H9 (cell line): Measurements from ENCODE around the gene STON2. TPM values are rescaled to one million over a fixed set of nuclear protein-coding genes. Genes with fewer than 3 reads are reported as not detected.

Source experiments
- DNase-seq: peaks from one replicate; pipeline ENCODE4 v3.0.0-alpha.2; 2017
- H2AFZ ChIP-seq: one replicate; pipeline ENCODE4 v1.6.1; 2013; ENCODE audit warnings: mild to moderate bottlenecking, low read length, control low read depth, moderate library complexity
- H2AK5ac ChIP-seq: 2 replicates; pipeline ENCODE4 v1.6.1; 2013; ENCODE audit warnings: low read length, control low read depth, mixed read lengths; ENCODE audit not compliant: insufficient read length
- H2BK120ac ChIP-seq: one replicate; pipeline ENCODE4 v1.6.1; 2013; ENCODE audit warnings: low read depth, mild to moderate bottlenecking, low read length, control low read depth, inconsistent platforms; ENCODE audit not compliant: poor library complexity, severe bottlenecking
- H2BK12ac ChIP-seq: 2 replicates; pipeline ENCODE4 v1.6.1; 2013; ENCODE audit warnings: low read length, control low read depth, mixed read lengths, low read depth; ENCODE audit not compliant: insufficient read length
- H2BK15ac ChIP-seq: 2 replicates; pipeline ENCODE4 v1.6.1; 2013; ENCODE audit warnings: low read depth, low read length, control low read depth
- H2BK20ac ChIP-seq: one replicate; pipeline ENCODE4 v1.6.1; 2013; ENCODE audit warnings: low read depth, mild to moderate bottlenecking, low read length, control low read depth, inconsistent platforms; ENCODE audit not compliant: poor library complexity, severe bottlenecking
- H2BK5ac ChIP-seq: 2 replicates; pipeline ENCODE4 v1.6.1; 2013; ENCODE audit warnings: low read length, control low read depth, mixed read lengths; ENCODE audit not compliant: insufficient read length
- H3K14ac ChIP-seq: 2 replicates; pipeline ENCODE4 v1.6.1; 2013; ENCODE audit warnings: low read length, control low read depth; ENCODE audit not compliant: insufficient read depth
- H3K18ac ChIP-seq: 2 replicates; pipeline ENCODE4 v1.6.1; 2013; ENCODE audit warnings: low read depth, mild to moderate bottlenecking, mixed read lengths, low read length, control low read depth; ENCODE audit not compliant: insufficient read length
- H3K23ac ChIP-seq: 2 replicates; pipeline ENCODE4 v1.6.1; 2013; ENCODE audit warnings: low read length, control low read depth, mixed read lengths, low read depth; ENCODE audit not compliant: insufficient read length
- H3K23me2 ChIP-seq: 2 replicates; pipeline ENCODE4 v1.6.1; 2013; ENCODE audit warnings: low read depth, mild to moderate bottlenecking, mixed read lengths, low read length, control low read depth; ENCODE audit not compliant: insufficient read length, poor library complexity, severe bottlenecking
- H3K27ac ChIP-seq: 2 replicates; pipeline ENCODE4 v1.5.1; 2013; ENCODE audit warnings: low read length, control low read depth, mixed read lengths, low read depth; ENCODE audit not compliant: insufficient read length
- H3K27me3 ChIP-seq: 2 replicates; pipeline ENCODE4 v1.6.1; 2013; ENCODE audit warnings: low read length, control low read depth, inconsistent platforms; ENCODE audit not compliant: insufficient read depth
- H3K4ac ChIP-seq: 2 replicates; pipeline ENCODE4 v1.6.1; 2013; ENCODE audit warnings: low read depth, mild to moderate bottlenecking, control low read depth, inconsistent platforms, low read length, moderate library complexity
- H3K4me1 ChIP-seq: 2 replicates; pipeline ENCODE4 v1.6.1; 2013; ENCODE audit warnings: low read length, control low read depth, inconsistent platforms; ENCODE audit not compliant: insufficient read depth
- H3K4me2 ChIP-seq: 2 replicates; pipeline ENCODE4 v1.6.1; 2013; ENCODE audit warnings: low read length, control low read depth, mixed read lengths; ENCODE audit not compliant: insufficient read length, insufficient read depth
- H3K56ac ChIP-seq: 2 replicates; pipeline ENCODE4 v1.6.1; 2013; ENCODE audit warnings: low read depth, mild to moderate bottlenecking, mixed read lengths, low read length, control low read depth; ENCODE audit not compliant: insufficient read length
- H3K79me1 ChIP-seq: 2 replicates; pipeline ENCODE4 v1.6.1; 2013; ENCODE audit warnings: low read depth, mild to moderate bottlenecking, moderate library complexity, low read length, control low read depth, inconsistent platforms; ENCODE audit not compliant: insufficient read depth, poor library complexity, severe bottlenecking
- H3K79me2 ChIP-seq: 2 replicates; pipeline ENCODE4 v1.6.1; 2013; ENCODE audit warnings: low read length, control low read depth, inconsistent platforms; ENCODE audit not compliant: insufficient read depth
- H3K9ac ChIP-seq: 2 replicates; pipeline ENCODE4 v1.6.1; 2013; ENCODE audit warnings: low read length, control low read depth, mixed read lengths; ENCODE audit not compliant: insufficient read length; ENCODE audit errors: extremely low read depth
- H3K9me3 ChIP-seq: one replicate; pipeline ENCODE4 v1.6.1; 2013; ENCODE audit warnings: low read depth, low read length, inconsistent platforms; ENCODE audit not compliant: control insufficient read depth
- H3T11ph ChIP-seq: one replicate; pipeline ENCODE4 v1.6.1; 2013; ENCODE audit warnings: mild to moderate bottlenecking, low read length, control low read depth, inconsistent platforms
- H4K20me1 ChIP-seq: one replicate; pipeline ENCODE4 v1.6.1; 2013; ENCODE audit not compliant: control insufficient read depth, insufficient read length, insufficient read depth
- H4K5ac ChIP-seq: 2 replicates; pipeline ENCODE4 v1.6.1; 2013; ENCODE audit warnings: low read depth, mild to moderate bottlenecking, mixed read lengths, low read length, control low read depth; ENCODE audit not compliant: insufficient read length
- H4K8ac ChIP-seq: replicated peaks from 2 replicates; pipeline ENCODE4 v1.6.1; 2013; ENCODE audit warnings: low read length, control low read depth, mixed read lengths, low read depth; ENCODE audit not compliant: insufficient read length
- H4K91ac ChIP-seq: 2 replicates; pipeline ENCODE4 v1.6.1; 2013; ENCODE audit warnings: low read depth, mild to moderate bottlenecking, moderate library complexity, mixed read lengths, low read length, control low read depth; ENCODE audit not compliant: insufficient read length
- H3K27ac Mint-ChIP-seq, 3 experiments: 2 replicates in 2 of 3; 3 replicates in 1 of 3; pipeline ENCODE4 v1.8.0; 2020 to 2021; ENCODE audit warnings: mixed read lengths in 3 of 3, mild to moderate bottlenecking in 1 of 3, moderate library complexity in 1 of 3
- H3K27me3 Mint-ChIP-seq: 2 replicates; pipeline ENCODE4 v1.8.0; 2021; ENCODE audit warnings: low read depth, mild to moderate bottlenecking, moderate library complexity, mixed read lengths
- H3K36me3 Mint-ChIP-seq, 3 experiments: 2 replicates in 2 of 3; 3 replicates in 1 of 3; pipeline ENCODE4 v1.8.0; 2020 to 2021; ENCODE audit warnings: low read depth in 3 of 3, mixed read lengths in 3 of 3; ENCODE audit not compliant: insufficient read depth in 1 of 3
- H3K4me1 Mint-ChIP-seq, 2 experiments: 2 replicates each; pipeline ENCODE4 v1.8.0; 2020; ENCODE audit warnings: mixed read lengths in 2 of 2
- H3K4me3 Mint-ChIP-seq, 2 experiments: 2 replicates in 1 of 2; 3 replicates in 1 of 2; pipeline ENCODE4 v1.8.0; 2020 to 2021; ENCODE audit warnings: mild to moderate bottlenecking in 2 of 2, mixed read lengths in 2 of 2, moderate library complexity in 1 of 2
- H3K9me3 Mint-ChIP-seq, 2 experiments: 2 replicates in 1 of 2; 3 replicates in 1 of 2; pipeline ENCODE4 v1.8.0; 2020; ENCODE audit warnings: mild to moderate bottlenecking in 2 of 2, mixed read lengths in 2 of 2, moderate library complexity in 1 of 2
- WGBS: extraction: QIAGEN DNeasy Blood & Tissue Kit; methylation state at CpG from one replicate; pipeline ENCODE4 v1.1.7; 2013; ENCODE audit warnings: missing lambda C conversion rate, low lambda C conversion rate, mixed read lengths; ENCODE audit not compliant: insufficient read length; ENCODE audit errors: extremely low coverage; 5-methylcytosine and 5-hydroxymethylcytosine counted together
- total RNA-seq: library from RNA; stranded (reverse); gene quantifications from 2 replicates; pipeline ENCODE4 v1.2.1, GENCODE V29; 2021
- TF ChIP-seq, protein P1 (sequence below): fragments of 200-600 bp; sonication (generic); conservative IDR thresholded peaks from 3 replicates; pipeline ENCODE4 v1.8.0; 2021; ENCODE audit warnings: antibody characterized with exemption, mild to moderate bottlenecking

STON2 gene
- total RNA-seq, 1 experiment from 2014 or later, result 62.9 TPM

DNA sequence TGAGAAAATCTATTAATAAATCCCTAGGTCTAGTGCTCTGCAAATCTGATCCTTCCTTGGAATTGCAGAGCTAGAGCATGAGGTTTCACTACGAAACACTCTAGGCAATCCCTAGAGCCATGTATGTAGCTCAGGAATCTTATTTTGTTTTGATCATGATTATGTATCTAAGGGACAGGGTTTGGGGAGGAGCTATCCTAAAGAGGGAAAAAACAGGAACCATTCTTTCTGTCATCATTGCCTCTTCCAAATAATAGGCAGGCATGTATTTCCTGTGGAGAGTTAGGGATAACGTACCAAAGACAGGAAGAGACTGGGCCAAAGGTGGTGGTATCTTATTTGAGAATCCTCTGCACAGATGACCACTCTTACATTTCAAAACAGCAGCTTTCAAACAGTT, 90.6 kb downstream of the STON2 start:
- Histone ChIP-seq H3K9me3 (no peaks in the 10 kb centered on the region), H2BK12ac (no peak overlapping the region), H2BK15ac (no peak overlapping the region), H3K4ac (no peak overlapping the region), H3K4me2 (no peak overlapping the region), H3K4me1 (peaks cover 7% of the 10 kb centered on the region; the same call in 1 of the 2 replicates), H2BK20ac (no peak overlapping the region), H2AK5ac (no peak overlapping the region), H3K18ac (no peak overlapping the region), H3K9ac (no peak overlapping the region), H2BK120ac (no peak overlapping the region), H3K23me2 (no peaks in the 10 kb centered on the region), H3K23ac (no peak overlapping the region), H3K14ac (no peak overlapping the region), H2BK5ac (no peak overlapping the region), H4K8ac (no peak overlapping the region), H2AFZ (no peak overlapping the region), H3K27ac (no peak overlapping the region), H3K79me2 (no peaks in the 10 kb centered on the region; the same call in 1 of the 2 replicates), H4K91ac (no peak overlapping the region), H4K20me1 (no peaks in the 10 kb centered on the region), H3K56ac (no peak overlapping the region), H3K79me1 (no peaks in the 10 kb centered on the region), H4K5ac (no peak overlapping the region), H3T11ph (no peak overlapping the region), H3K27me3 (no peaks in the 10 kb centered on the region)
- peaks cover 60 to 61% of the 10 kb centered on the region in 2 experiments for H3K4me1 Mint-ChIP-seq
- no peak overlapping the region for H3K4me3 Mint-ChIP-seq
- no peak for DNase-seq
- 0 out of 7 replicates have a peak overlapping the region, but pooled peaks of 1 of the 3 experiments have one; percentile 13 for H3K27ac Mint-ChIP-seq
- H3K27me3 Mint-ChIP-seq, result no peaks in the 10 kb centered on the region
- TF ChIP-seq, protein P1, sequence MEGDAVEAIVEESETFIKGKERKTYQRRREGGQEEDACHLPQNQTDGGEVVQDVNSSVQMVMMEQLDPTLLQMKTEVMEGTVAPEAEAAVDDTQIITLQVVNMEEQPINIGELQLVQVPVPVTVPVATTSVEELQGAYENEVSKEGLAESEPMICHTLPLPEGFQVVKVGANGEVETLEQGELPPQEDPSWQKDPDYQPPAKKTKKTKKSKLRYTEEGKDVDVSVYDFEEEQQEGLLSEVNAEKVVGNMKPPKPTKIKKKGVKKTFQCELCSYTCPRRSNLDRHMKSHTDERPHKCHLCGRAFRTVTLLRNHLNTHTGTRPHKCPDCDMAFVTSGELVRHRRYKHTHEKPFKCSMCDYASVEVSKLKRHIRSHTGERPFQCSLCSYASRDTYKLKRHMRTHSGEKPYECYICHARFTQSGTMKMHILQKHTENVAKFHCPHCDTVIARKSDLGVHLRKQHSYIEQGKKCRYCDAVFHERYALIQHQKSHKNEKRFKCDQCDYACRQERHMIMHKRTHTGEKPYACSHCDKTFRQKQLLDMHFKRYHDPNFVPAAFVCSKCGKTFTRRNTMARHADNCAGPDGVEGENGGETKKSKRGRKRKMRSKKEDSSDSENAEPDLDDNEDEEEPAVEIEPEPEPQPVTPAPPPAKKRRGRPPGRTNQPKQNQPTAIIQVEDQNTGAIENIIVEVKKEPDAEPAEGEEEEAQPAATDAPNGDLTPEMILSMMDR, result no peak
- H3K36me3 Mint-ChIP-seq, result no peaks in the 10 kb centered on the region
- no peaks in the 10 kb centered on the region for H3K9me3 Mint-ChIP-seq
- WGBS, result no CpG with 5 or more reads among the region's 2 CpGs
